Erythroblast (primary cell): Measurements from ENCODE around the gene LNPEP.
"Not testable (repeated sequence)": the region's sequence is repeated elsewhere in the genome, so short reads cannot be mapped to it uniquely, and the experiment has no call there.

Experiments used
- DNase-seq, 2 experiments: peaks; one replicate each; lab custom pipeline; 2025; lab: John Stamatoyannopoulos, UW
- GATA1 ChIP-seq: IDR thresholded peaks from 2 replicates; pipeline ENCODE4 v1.6.1; 2011; ENCODE audit warnings: low read depth, mild to moderate bottlenecking, control low read depth, low read length, moderate library complexity
- POLR2A ChIP-seq: IDR thresholded peaks from 2 replicates; pipeline ENCODE4 v1.6.1; 2011; ENCODE audit warnings: mild to moderate bottlenecking, low read length

LNPEP gene

GRCh38 chr5:97078958-97079743 lies 143.3 kb downstream of the LNPEP start:
- DNase-seq, result no peak
- TF ChIP-seq POLR2A (no peak), GATA1 (no peak)

DNA sequence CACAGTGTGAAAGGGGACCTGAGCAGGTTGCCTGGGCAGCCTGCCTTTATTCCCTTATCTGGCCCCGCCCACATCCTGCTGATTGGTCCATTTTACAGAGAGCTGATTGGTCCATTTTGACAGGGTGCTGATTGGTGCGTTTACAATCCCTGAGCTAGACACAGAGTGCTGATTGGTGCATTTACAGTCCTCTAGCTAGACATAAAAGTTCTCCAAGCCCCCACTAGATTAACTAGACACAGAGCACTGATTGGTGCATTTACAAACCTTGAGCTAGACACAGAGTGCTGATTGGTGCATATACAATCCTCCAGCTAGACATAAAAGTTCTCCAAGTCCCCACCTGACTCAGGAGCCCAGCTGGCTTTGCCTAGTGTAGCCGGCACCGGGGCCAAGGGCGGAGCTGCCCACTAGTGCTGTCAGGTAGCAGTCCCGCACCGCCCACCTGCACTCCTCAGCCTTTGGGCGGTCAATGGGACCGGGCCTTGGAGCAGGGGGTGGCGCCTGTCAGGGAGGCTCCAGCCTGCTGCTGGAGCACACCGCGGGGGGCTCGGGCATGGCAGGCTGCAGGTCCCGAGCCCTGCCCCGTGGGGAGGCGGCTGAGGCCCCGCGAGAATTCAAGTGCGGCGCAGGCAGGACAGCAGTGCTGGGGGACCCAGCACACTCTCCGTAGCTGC lies 149.0 kb downstream of the LNPEP start:
- DNase-seq, result not testable (repeated sequence)

GRCh38 chr5:97085459-97086181 lies 149.7 kb downstream of the LNPEP start:
- no peak for DNase-seq
- TF ChIP-seq POLR2A (no peak), GATA1 (no peak)
